Omental fat pad (tissue), 4 donors: Measurements from ENCODE around the gene ALK. TPM values are rescaled to one million over a fixed set of nuclear protein-coding genes. Genes with fewer than 3 reads are reported as not detected.

Source experiments
- ATAC-seq: fragments of 150-250 bp; one replicate; pipeline ENCODE4 v1.9.1; 2016; ENCODE audit warnings: mild to moderate bottlenecking, moderate library complexity; ENCODE audit not compliant: low FRiP score
- DNase-seq: peaks from one replicate; pipeline ENCODE4 v3.0.0-alpha.2; 2019; ENCODE audit warnings: low spot score
- CTCF ChIP-seq, 3 donors: fragments of 450-650 bp; IDR thresholded peaks; one replicate each; pipeline ENCODE4 v1.5.1; 2016 to 2017; ENCODE audit warnings: antibody characterized with exemption in 3 of 3, mild to moderate bottlenecking in 3 of 3, moderate library complexity in 2 of 3
- total RNA-seq, 4 donors: library from RNA; depleted of rRNA; stranded (reverse); fragments of >200 nt; gene quantifications; one replicate each; pipeline ENCODE4 v1.1.0, GENCODE V29; 2016

ALK gene
- total RNA-seq, 4 donors from 2014 or later, result 0.12 to 2.2 (median 0.44) TPM; not detected in 1

DNA sequence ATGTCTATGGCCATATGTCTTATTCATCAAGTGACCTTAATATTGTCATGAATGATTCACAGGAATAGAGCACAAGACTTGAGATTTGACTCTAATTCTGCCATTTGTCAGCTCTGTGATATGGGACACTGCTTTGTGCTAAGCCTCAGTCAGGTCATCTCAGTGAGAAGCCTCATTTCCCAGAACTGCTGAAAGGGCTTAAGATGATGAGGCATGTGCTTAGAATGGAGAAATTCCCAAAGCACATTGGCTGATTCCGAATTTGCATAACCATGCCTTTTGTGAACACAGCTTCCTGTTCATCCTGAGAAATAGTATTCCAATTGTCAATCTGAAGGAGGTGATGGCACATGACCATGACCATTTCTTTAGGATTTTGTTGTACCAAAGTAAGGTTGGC, 218.1 kb downstream of the ALK start:
- no peak for TF ChIP-seq CTCF (IDR thresholded peaks at IDR 0.05)
- no peak for DNase-seq
- no peak for ATAC-seq

GRCh38 chr2:29702276-29702675, 219.1 kb downstream of the ALK start:
- TF ChIP-seq CTCF (IDR thresholded peaks at IDR 0.05), result no peak
- ATAC-seq (no peak), DNase-seq (no peak)

DNA sequence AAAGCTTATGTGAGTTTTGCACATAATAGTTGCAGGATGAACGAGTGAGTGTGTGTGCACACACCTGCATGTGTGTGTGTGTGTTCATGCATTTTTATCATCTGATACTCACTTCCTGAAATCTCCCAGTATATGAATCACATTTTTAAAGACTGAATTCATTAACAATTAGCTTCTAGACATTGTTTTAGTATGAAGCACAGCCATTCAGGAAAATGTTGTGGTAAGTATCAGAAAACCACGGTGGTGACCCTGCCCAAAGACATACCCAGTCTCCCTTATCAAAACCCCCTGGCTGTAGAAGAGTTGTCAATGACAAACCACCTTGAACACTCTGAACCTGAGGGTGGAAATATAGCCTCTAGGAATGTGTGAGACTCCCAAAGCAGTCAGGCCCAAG, 220.8 kb downstream of the ALK start:
- TF ChIP-seq CTCF (IDR thresholded peaks at IDR 0.05), result no peak
- DNase-seq, result no peak
- no peak for ATAC-seq

- ATAC-seq (no peak), DNase-seq (no peak)
- TF ChIP-seq CTCF (IDR thresholded peaks at IDR 0.05), result no peak
Observed at GRCh38 chr2:29699045-29699444, 222.3 kb downstream of the ALK start.

- no peak for DNase-seq
- no peak for TF ChIP-seq CTCF (IDR thresholded peaks at IDR 0.05)
- ATAC-seq, result no peak
Observed at GRCh38 chr2:29698216-29698615, 223.2 kb downstream of the ALK start.

DNA sequence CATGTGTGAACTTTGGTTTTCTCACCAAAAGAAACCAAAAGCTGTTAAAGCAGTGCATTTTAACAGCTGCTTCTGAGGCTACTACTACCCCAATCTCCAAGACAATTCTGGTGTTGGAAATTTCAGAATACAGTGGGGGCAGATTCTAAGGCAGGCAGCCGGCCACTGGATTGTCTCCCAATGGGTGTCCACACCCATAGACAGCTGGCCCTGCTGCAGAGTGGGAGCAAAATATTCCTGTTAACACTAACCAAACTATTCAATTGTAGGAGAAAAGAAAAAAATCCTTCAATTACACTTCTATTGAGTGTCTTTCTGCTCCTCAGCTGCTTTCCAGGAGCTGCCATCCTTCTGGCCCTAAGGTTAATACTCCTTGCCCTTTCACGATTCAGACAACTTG, 223.7 kb downstream of the ALK start:
- TF ChIP-seq CTCF (IDR thresholded peaks at IDR 0.05), result no peak
- DNase-seq (no peak), ATAC-seq (no peak)

GRCh38 chr2:29697181-29697580, 224.2 kb downstream of the ALK start:
- DNase-seq (no peak), ATAC-seq (no peak)
- TF ChIP-seq CTCF (IDR thresholded peaks at IDR 0.05), result no peak
